ENCODE data around the gene CSKMT.
"Not testable (repeated sequence)": the region's sequence is repeated elsewhere in the genome, so short reads cannot be mapped to it uniquely, and the experiment has no call there.

CSKMT gene, protein sequence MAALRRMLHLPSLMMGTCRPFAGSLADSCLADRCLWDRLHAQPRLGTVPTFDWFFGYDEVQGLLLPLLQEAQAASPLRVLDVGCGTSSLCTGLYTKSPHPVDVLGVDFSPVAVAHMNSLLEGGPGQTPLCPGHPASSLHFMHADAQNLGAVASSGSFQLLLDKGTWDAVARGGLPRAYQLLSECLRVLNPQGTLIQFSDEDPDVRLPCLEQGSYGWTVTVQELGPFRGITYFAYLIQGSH

GRCh38 chr11:62665075-62665598 lies at the start of gene CSKMT, which contains the start of gene C11orf98:
CSKMT (plus strand) TSS chr11:62665312; CDS start chr11:62665880, 568 bp downstream.
C11orf98 (minus strand) TSS chr11:62665210; CDS start chr11:62665169, 41 bp downstream.
- peak within 1 kb of the TSS; percentile 78 for H3K4me3 ChIP-seq (replicated peaks; ENCODE audit: low read depth, low read length)
- no peaks in the 10 kb centered on the region for H3K27me3 ChIP-seq (replicated peaks; ENCODE audit: control insufficient read depth, insufficient read depth, low read length)
- peaks cover 15% of the 10 kb centered on the region for H3K36me3 ChIP-seq (ENCODE audit: control insufficient read depth, insufficient read depth, low read length)
- TF ChIP-seq CTCF (IDR thresholded peaks at IDR 0.05; ENCODE audit: insufficient read depth, low read length, poor library complexity, severe bottlenecking) = no peak
- peak; percentile 96 for DNase-seq (ENCODE audit: extremely low read depth, insufficient read length)

DNA sequence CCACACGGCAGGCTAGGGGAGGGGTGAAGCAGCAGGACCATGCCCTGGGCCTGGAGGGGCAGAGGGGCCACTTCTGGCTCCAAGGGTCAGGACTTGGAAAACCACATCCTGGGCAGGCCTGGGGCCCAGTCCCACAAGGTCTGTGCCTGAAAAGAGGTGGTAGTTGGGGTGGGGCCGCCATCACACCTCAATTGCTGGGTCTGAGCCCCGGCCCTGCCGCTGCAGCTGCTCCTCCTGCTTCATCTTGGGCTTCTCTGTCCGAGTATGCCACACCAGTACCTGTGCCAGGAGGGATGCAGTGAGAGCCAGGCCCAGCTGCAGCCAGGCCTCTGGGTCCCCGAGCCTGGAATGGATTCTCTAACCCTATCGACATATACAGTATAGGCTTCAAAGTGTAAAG lies 49.6 kb upstream of the CSKMT start:
- DNase-seq (ENCODE audit: extremely low read depth, insufficient read length) = no peak
- Histone ChIP-seq H3K27me3 (replicated peaks; ENCODE audit: control insufficient read depth, insufficient read depth, low read length) (no peaks in the 10 kb centered on the region), H3K4me3 (replicated peaks; ENCODE audit: low read depth, low read length) (no peak overlapping the region), H3K36me3 (ENCODE audit: control insufficient read depth, insufficient read depth, low read length) (peaks cover 7% of the 10 kb centered on the region)
- TF ChIP-seq CTCF (IDR thresholded peaks at IDR 0.05; ENCODE audit: insufficient read depth, low read length, poor library complexity, severe bottlenecking) = no peak

DNA sequence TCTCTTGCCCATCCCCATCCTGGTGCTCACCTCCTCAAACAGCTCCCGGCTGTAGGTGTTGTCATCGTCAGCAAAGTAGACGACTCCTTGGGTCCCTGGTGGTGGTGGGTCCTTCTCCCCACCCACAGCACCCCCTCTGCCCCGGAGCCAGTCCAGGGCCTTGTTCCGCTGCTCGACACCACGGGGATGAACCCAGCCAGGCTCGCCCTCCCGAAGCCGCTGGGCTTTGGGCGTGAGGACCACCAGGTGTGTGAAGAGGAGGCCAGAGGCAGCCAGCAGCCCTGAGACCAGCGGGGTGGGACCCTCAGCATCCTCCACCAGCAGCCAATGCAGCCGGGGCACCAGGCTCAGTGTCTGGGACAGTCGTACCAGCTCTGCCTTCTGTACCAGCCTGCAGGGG lies 48.2 kb upstream of the CSKMT start:
- H3K4me3 ChIP-seq (replicated peaks; ENCODE audit: low read depth, low read length); DNase-seq (ENCODE audit: extremely low read depth, insufficient read length): not testable (repeated sequence)

GRCh38 chr11:62621027-62621566 lies 44.0 kb upstream of the CSKMT start:
- no peak for DNase-seq (ENCODE audit: extremely low read depth, insufficient read length)
- TF ChIP-seq CTCF (IDR thresholded peaks at IDR 0.05; ENCODE audit: insufficient read depth, low read length, poor library complexity, severe bottlenecking) = no peak

More for the DNA sequence above, 48.2 kb upstream of the CSKMT start:
- not testable (repeated sequence) for H3K36me3 ChIP-seq (ENCODE audit: control insufficient read depth, insufficient read depth, low read length); H3K27me3 ChIP-seq (replicated peaks; ENCODE audit: control insufficient read depth, insufficient read depth, low read length)

DNA sequence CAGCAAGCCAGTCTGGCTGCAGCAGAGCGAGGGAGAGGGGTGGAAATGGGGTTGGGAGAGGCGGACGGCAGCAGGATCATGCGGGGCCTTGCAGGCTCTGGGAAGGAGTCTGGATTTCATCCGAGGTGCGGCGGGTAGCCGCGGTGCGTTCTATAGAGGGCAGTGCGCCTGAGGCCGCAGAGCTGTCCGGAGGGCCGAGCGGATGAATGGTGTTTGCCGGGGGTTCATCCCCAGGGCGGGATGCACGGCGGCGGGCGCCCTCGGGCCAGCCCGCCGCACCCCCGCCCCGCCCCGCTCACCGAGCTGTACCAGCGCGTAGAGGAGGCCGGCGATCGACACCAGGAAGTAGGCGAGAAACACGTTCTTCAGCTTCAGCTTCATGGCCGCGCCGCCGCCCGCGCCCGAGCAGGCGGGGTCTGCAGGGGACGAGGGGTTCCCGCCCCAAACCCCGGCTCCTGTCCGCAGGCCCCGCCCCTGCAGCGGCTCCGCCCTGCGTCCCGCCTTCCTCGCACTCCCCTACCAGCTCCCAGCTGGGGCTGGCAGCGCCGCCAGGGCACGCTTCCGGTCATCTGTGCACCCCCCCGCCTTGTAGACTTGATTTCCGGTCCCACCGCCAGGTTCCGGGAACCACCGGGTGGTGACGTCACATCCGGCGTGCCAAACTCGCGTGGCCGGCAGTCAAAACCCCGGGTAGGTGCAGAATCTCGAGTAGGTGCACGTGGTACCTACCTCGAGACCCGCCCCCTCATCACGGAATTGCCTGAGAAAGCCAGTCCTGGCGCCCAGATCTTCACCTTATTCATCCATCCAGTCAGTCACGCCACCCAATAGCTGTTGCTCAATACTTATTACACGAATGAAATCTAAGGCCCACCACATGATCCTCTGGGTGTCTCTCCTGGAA lies 43.3 kb upstream of the CSKMT start, which contains the start of gene B3GAT3:
B3GAT3 (minus strand) TSS at position 420 of the 904 bp plus-strand sequence; CDS start at position 381, 39 bp downstream.
- H3K4me3 ChIP-seq (replicated peaks; ENCODE audit: low read depth, low read length) = peak within 1 kb of the TSS; percentile 99
- H3K27me3 ChIP-seq (replicated peaks; ENCODE audit: control insufficient read depth, insufficient read depth, low read length) = no peaks in the 10 kb centered on the region
- DNase-seq (ENCODE audit: extremely low read depth, insufficient read length) = peak; percentile 100
- no peak for TF ChIP-seq CTCF (IDR thresholded peaks at IDR 0.05; ENCODE audit: insufficient read depth, low read length, poor library complexity, severe bottlenecking)
- peaks cover 13% of the 10 kb centered on the region for H3K36me3 ChIP-seq (ENCODE audit: control insufficient read depth, insufficient read depth, low read length)

More at GRCh38 chr11:62621027-62621566, 44.0 kb upstream of the CSKMT start:
- peaks cover 11% of the 10 kb centered on the region for H3K36me3 ChIP-seq (ENCODE audit: control insufficient read depth, insufficient read depth, low read length)
- H3K27me3 ChIP-seq (replicated peaks; ENCODE audit: control insufficient read depth, insufficient read depth, low read length) = no peaks in the 10 kb centered on the region
- peak overlapping the region; percentile 99 for H3K4me3 ChIP-seq (replicated peaks; ENCODE audit: low read depth, low read length)
